H9 (cell line): ENCODE measurements around the gene CCDC51. TPM values are rescaled to one million over a fixed set of nuclear protein-coding genes. Genes with fewer than 3 reads are reported as not detected.

ENCODE experiments used
- DNase-seq: peaks from one replicate; pipeline ENCODE4 v3.0.0-alpha.2; 2017
- H2AFZ ChIP-seq: one replicate; pipeline ENCODE4 v1.6.1; 2013; ENCODE audit warnings: mild to moderate bottlenecking, low read length, control low read depth, moderate library complexity
- H2AK5ac ChIP-seq: 2 replicates; pipeline ENCODE4 v1.6.1; 2013; ENCODE audit warnings: low read length, control low read depth, mixed read lengths; ENCODE audit not compliant: insufficient read length
- H2BK120ac ChIP-seq: one replicate; pipeline ENCODE4 v1.6.1; 2013; ENCODE audit warnings: low read depth, mild to moderate bottlenecking, low read length, control low read depth, inconsistent platforms; ENCODE audit not compliant: poor library complexity, severe bottlenecking
- H2BK12ac ChIP-seq: 2 replicates; pipeline ENCODE4 v1.6.1; 2013; ENCODE audit warnings: low read length, control low read depth, mixed read lengths, low read depth; ENCODE audit not compliant: insufficient read length
- H2BK15ac ChIP-seq: 2 replicates; pipeline ENCODE4 v1.6.1; 2013; ENCODE audit warnings: low read depth, low read length, control low read depth
- H2BK20ac ChIP-seq: one replicate; pipeline ENCODE4 v1.6.1; 2013; ENCODE audit warnings: low read depth, mild to moderate bottlenecking, low read length, control low read depth, inconsistent platforms; ENCODE audit not compliant: poor library complexity, severe bottlenecking
- H2BK5ac ChIP-seq: 2 replicates; pipeline ENCODE4 v1.6.1; 2013; ENCODE audit warnings: low read length, control low read depth, mixed read lengths; ENCODE audit not compliant: insufficient read length
- H3K14ac ChIP-seq: 2 replicates; pipeline ENCODE4 v1.6.1; 2013; ENCODE audit warnings: low read length, control low read depth; ENCODE audit not compliant: insufficient read depth
- H3K18ac ChIP-seq: 2 replicates; pipeline ENCODE4 v1.6.1; 2013; ENCODE audit warnings: low read depth, mild to moderate bottlenecking, mixed read lengths, low read length, control low read depth; ENCODE audit not compliant: insufficient read length
- H3K23ac ChIP-seq: 2 replicates; pipeline ENCODE4 v1.6.1; 2013; ENCODE audit warnings: low read length, control low read depth, mixed read lengths, low read depth; ENCODE audit not compliant: insufficient read length
- H3K23me2 ChIP-seq: 2 replicates; pipeline ENCODE4 v1.6.1; 2013; ENCODE audit warnings: low read depth, mild to moderate bottlenecking, mixed read lengths, low read length, control low read depth; ENCODE audit not compliant: insufficient read length, poor library complexity, severe bottlenecking
- H3K27ac ChIP-seq: 2 replicates; pipeline ENCODE4 v1.5.1; 2013; ENCODE audit warnings: low read length, control low read depth, mixed read lengths, low read depth; ENCODE audit not compliant: insufficient read length
- H3K27me3 ChIP-seq: 2 replicates; pipeline ENCODE4 v1.6.1; 2013; ENCODE audit warnings: low read length, control low read depth, inconsistent platforms; ENCODE audit not compliant: insufficient read depth
- H3K4ac ChIP-seq: 2 replicates; pipeline ENCODE4 v1.6.1; 2013; ENCODE audit warnings: low read depth, mild to moderate bottlenecking, control low read depth, inconsistent platforms, low read length, moderate library complexity
- H3K4me1 ChIP-seq: 2 replicates; pipeline ENCODE4 v1.6.1; 2013; ENCODE audit warnings: low read length, control low read depth, inconsistent platforms; ENCODE audit not compliant: insufficient read depth
- H3K4me2 ChIP-seq: 2 replicates; pipeline ENCODE4 v1.6.1; 2013; ENCODE audit warnings: low read length, control low read depth, mixed read lengths; ENCODE audit not compliant: insufficient read length, insufficient read depth
- H3K56ac ChIP-seq: 2 replicates; pipeline ENCODE4 v1.6.1; 2013; ENCODE audit warnings: low read depth, mild to moderate bottlenecking, mixed read lengths, low read length, control low read depth; ENCODE audit not compliant: insufficient read length
- H3K79me1 ChIP-seq: 2 replicates; pipeline ENCODE4 v1.6.1; 2013; ENCODE audit warnings: low read depth, mild to moderate bottlenecking, moderate library complexity, low read length, control low read depth, inconsistent platforms; ENCODE audit not compliant: insufficient read depth, poor library complexity, severe bottlenecking
- H3K79me2 ChIP-seq: 2 replicates; pipeline ENCODE4 v1.6.1; 2013; ENCODE audit warnings: low read length, control low read depth, inconsistent platforms; ENCODE audit not compliant: insufficient read depth
- H3K9ac ChIP-seq: 2 replicates; pipeline ENCODE4 v1.6.1; 2013; ENCODE audit warnings: low read length, control low read depth, mixed read lengths; ENCODE audit not compliant: insufficient read length; ENCODE audit errors: extremely low read depth
- H3K9me3 ChIP-seq: one replicate; pipeline ENCODE4 v1.6.1; 2013; ENCODE audit warnings: low read depth, low read length, inconsistent platforms; ENCODE audit not compliant: control insufficient read depth
- H3T11ph ChIP-seq: one replicate; pipeline ENCODE4 v1.6.1; 2013; ENCODE audit warnings: mild to moderate bottlenecking, low read length, control low read depth, inconsistent platforms
- H4K20me1 ChIP-seq: one replicate; pipeline ENCODE4 v1.6.1; 2013; ENCODE audit not compliant: control insufficient read depth, insufficient read length, insufficient read depth
- H4K5ac ChIP-seq: 2 replicates; pipeline ENCODE4 v1.6.1; 2013; ENCODE audit warnings: low read depth, mild to moderate bottlenecking, mixed read lengths, low read length, control low read depth; ENCODE audit not compliant: insufficient read length
- H4K8ac ChIP-seq: replicated peaks from 2 replicates; pipeline ENCODE4 v1.6.1; 2013; ENCODE audit warnings: low read length, control low read depth, mixed read lengths, low read depth; ENCODE audit not compliant: insufficient read length
- H4K91ac ChIP-seq: 2 replicates; pipeline ENCODE4 v1.6.1; 2013; ENCODE audit warnings: low read depth, mild to moderate bottlenecking, moderate library complexity, mixed read lengths, low read length, control low read depth; ENCODE audit not compliant: insufficient read length
- H3K27ac Mint-ChIP-seq, 3 experiments: 2 replicates in 2 of 3; 3 replicates in 1 of 3; pipeline ENCODE4 v1.8.0; 2020 to 2021; ENCODE audit warnings: mixed read lengths in 3 of 3, mild to moderate bottlenecking in 1 of 3, moderate library complexity in 1 of 3
- H3K27me3 Mint-ChIP-seq: 2 replicates; pipeline ENCODE4 v1.8.0; 2021; ENCODE audit warnings: low read depth, mild to moderate bottlenecking, moderate library complexity, mixed read lengths
- H3K36me3 Mint-ChIP-seq, 3 experiments: 2 replicates in 2 of 3; 3 replicates in 1 of 3; pipeline ENCODE4 v1.8.0; 2020 to 2021; ENCODE audit warnings: low read depth in 3 of 3, mixed read lengths in 3 of 3; ENCODE audit not compliant: insufficient read depth in 1 of 3
- H3K4me1 Mint-ChIP-seq, 2 experiments: 2 replicates each; pipeline ENCODE4 v1.8.0; 2020; ENCODE audit warnings: mixed read lengths in 2 of 2
- H3K4me3 Mint-ChIP-seq, 2 experiments: 2 replicates in 1 of 2; 3 replicates in 1 of 2; pipeline ENCODE4 v1.8.0; 2020 to 2021; ENCODE audit warnings: mild to moderate bottlenecking in 2 of 2, mixed read lengths in 2 of 2, moderate library complexity in 1 of 2
- H3K9me3 Mint-ChIP-seq, 2 experiments: 2 replicates in 1 of 2; 3 replicates in 1 of 2; pipeline ENCODE4 v1.8.0; 2020; ENCODE audit warnings: mild to moderate bottlenecking in 2 of 2, mixed read lengths in 2 of 2, moderate library complexity in 1 of 2
- CTCF ChIP-seq: fragments of 200-600 bp; sonication (generic); conservative IDR thresholded peaks from 3 replicates; pipeline ENCODE4 v1.8.0; 2021; ENCODE audit warnings: antibody characterized with exemption, mild to moderate bottlenecking
- WGBS: extraction: QIAGEN DNeasy Blood & Tissue Kit; methylation state at CpG from one replicate; pipeline ENCODE4 v1.1.7; 2013; ENCODE audit warnings: missing lambda C conversion rate, low lambda C conversion rate, mixed read lengths; ENCODE audit not compliant: insufficient read length; ENCODE audit errors: extremely low coverage; 5-methylcytosine and 5-hydroxymethylcytosine counted together
- total RNA-seq: library from RNA; stranded (reverse); gene quantifications from 2 replicates; pipeline ENCODE4 v1.2.1, GENCODE V29; 2021

Gene CCDC51
- total RNA-seq, 1 experiment from 2014 or later = 20.0 TPM

DNA sequence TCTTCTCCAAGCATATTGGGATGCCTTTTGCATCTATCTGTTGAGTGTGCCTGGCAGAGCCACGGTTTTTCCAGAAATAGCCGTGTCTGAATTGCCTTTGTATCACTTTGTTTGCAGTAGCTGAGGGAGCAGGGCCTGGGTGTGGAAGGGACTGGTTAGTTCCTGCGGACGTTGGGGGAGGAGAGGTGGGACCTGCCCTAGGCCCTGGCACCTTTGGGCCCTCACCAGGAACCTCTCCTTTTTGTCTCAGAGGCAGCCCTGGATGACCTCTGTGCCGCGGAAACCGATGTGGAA lies 25.3 kb upstream of the CCDC51 start:
- no CpG with 5 or more reads among the region's 7 CpGs for WGBS
- Mint-ChIP-seq H3K4me1 (peaks cover 16 to 26% of the 10 kb centered on the region in 2 experiments), H3K27ac (peak overlapping the region in 2 of 3 experiments; percentile 99; a peak in 4 of 7 replicates), H3K27me3 (no peaks in the 10 kb centered on the region; the same call in 1 of the 2 replicates), H3K9me3 (no peaks in the 10 kb centered on the region), H3K4me3 (no peak overlapping the region), H3K36me3 (peaks cover 13 to 46% (median 45%) of the 10 kb centered on the region in 3 experiments)
- no peak overlapping the region for H3T11ph ChIP-seq
- H2BK15ac ChIP-seq = no peak overlapping the region
- H3K4ac ChIP-seq = no peak overlapping the region
- H3K27ac ChIP-seq = no peak overlapping the region
- H2BK20ac ChIP-seq = no peak overlapping the region
- H3K23ac ChIP-seq = no peak overlapping the region
- no peak overlapping the region for H3K4me2 ChIP-seq
- no peak overlapping the region for H2BK5ac ChIP-seq
- no peaks in the 10 kb centered on the region for H3K4me1 ChIP-seq
- H2AFZ ChIP-seq = no peak overlapping the region
- no peak overlapping the region for H2BK12ac ChIP-seq
- H4K20me1 ChIP-seq = no peaks in the 10 kb centered on the region
- no peaks in the 10 kb centered on the region; the same call in 1 of the 2 replicates for H3K79me2 ChIP-seq
- peak overlapping the region; percentile 20; the same call in 1 of the 2 replicates for H3K14ac ChIP-seq
- no peak for TF ChIP-seq CTCF
- no peak overlapping the region for H2BK120ac ChIP-seq
- no peak for DNase-seq
- no peak overlapping the region for H3K18ac ChIP-seq
- H4K91ac ChIP-seq = no peak overlapping the region
- no peak overlapping the region for H3K56ac ChIP-seq
- H3K27me3 ChIP-seq = no peaks in the 10 kb centered on the region
- no peak overlapping the region for H4K8ac ChIP-seq
- no peak overlapping the region for H3K9ac ChIP-seq
- H3K79me1 ChIP-seq = no peaks in the 10 kb centered on the region
- H4K5ac ChIP-seq = no peak overlapping the region
- H2AK5ac ChIP-seq = no peak overlapping the region
- H3K9me3 ChIP-seq = no peaks in the 10 kb centered on the region
- no peaks in the 10 kb centered on the region for H3K23me2 ChIP-seq
